Heart left ventricle (tissue), 16 donors: ENCODE data around the gene KREMEN2. TPM values are rescaled to one million over a fixed set of nuclear protein-coding genes. Genes with fewer than 3 reads are reported as not detected.

Source experiments
- ATAC-seq, 4 donors: fragments of 200-7000 bp; cut with Tn5 transposase; one replicate each; pipeline ENCODE4 v1.9.1; 2020 to 2022; ENCODE audit warnings: moderate library complexity in 4 of 4, mild to moderate bottlenecking in 3 of 4, moderate number of reproducible peaks in 1 of 4
- DNase-seq, 5 donors: peaks; one replicate each; pipeline ENCODE4 v3.0.0-alpha.2; 2020
- H3K27ac ChIP-seq, 12 donors: fragments of 200-600 bp; sonication (generic) in 4 of 12; one replicate each; pipeline versions ENCODE4 v1.5.0 to v1.8.0; 2016 to 2022; ENCODE audit warnings: mild to moderate bottlenecking in 2 of 12
- H3K27me3 ChIP-seq, 9 donors: fragments of 200-600 bp; sonication (generic) in 2 of 9; one replicate each; pipeline versions ENCODE4 v1.5.1 to v1.8.0; 2016 to 2022; ENCODE audit warnings: mild to moderate bottlenecking in 3 of 9
- H3K36me3 ChIP-seq, 9 donors: fragments of 200-600 bp; sonication (generic) in 2 of 9; one replicate each; pipeline versions ENCODE4 v1.5.0 to v1.8.0; 2018 to 2022; ENCODE audit warnings: mild to moderate bottlenecking in 2 of 9
- H3K4me1 ChIP-seq, 12 donors: fragments of 200-600 bp; sonication (generic) in 4 of 12; one replicate each; pipeline versions ENCODE4 v1.5.0 to v1.8.0; 2016 to 2022; ENCODE audit warnings: mild to moderate bottlenecking in 3 of 12
- H3K4me3 ChIP-seq, 12 donors: fragments of 200-600 bp; sonication (generic) in 4 of 12; one replicate each; pipeline versions ENCODE4 v1.5.0 to v1.8.0; 2017 to 2022; ENCODE audit warnings: mild to moderate bottlenecking in 9 of 12, moderate library complexity in 4 of 12
- H3K9me3 ChIP-seq, 12 donors: fragments of 200-600 bp; sonication (generic) in 4 of 12; one replicate each; pipeline versions ENCODE4 v1.5.0 to v1.8.0; 2016 to 2022; ENCODE audit warnings: mild to moderate bottlenecking in 1 of 12
- CTCF ChIP-seq, 12 donors: fragments of 200-600 bp; sonication (generic) in 4 of 12; IDR thresholded peaks; one replicate each; pipeline versions ENCODE4 v1.5.0 to v1.8.0; 2018 to 2022; ENCODE audit warnings: antibody characterized with exemption in 12 of 12, mild to moderate bottlenecking in 5 of 12
- POLR2A ChIP-seq, 2 donors: fragments of 450-650 bp; IDR thresholded peaks; one replicate each; pipeline ENCODE4 v1.6.1; 2017; ENCODE audit warnings: antibody characterized with exemption in 2 of 2, mild to moderate bottlenecking in 2 of 2, moderate library complexity in 2 of 2
- WGBS, 4 donors: extraction: QIAGEN DNeasy Blood & Tissue Kit in 2 of 4; methylation state at CpG; one replicate each; pipeline versions ENCODE4 v1.1.5 to v1.1.7; 2013 to 2018; 5-methylcytosine and 5-hydroxymethylcytosine counted together
- intact Hi-C, 10 donors: fragments of 100-400 bp; cut with DNase I; formaldehyde crosslinking; loops; one replicate each; pipeline versions ENCODE4 v1.11.1 to v1.14.2; 2022
- polyA plus RNA-seq, 2 donors: library from polyadenylated mRNA; stranded (reverse); fragments of 200-250 nt; gene quantifications; one replicate each; pipeline ENCODE4 v1.2.3, GENCODE V29; 2013
- total RNA-seq, 9 donors: library from RNA; depleted of rRNA in 2 of 9; stranded (reverse); fragments of >200 nt in 2 of 9; fragmentation: NEBNext Ultra II Directional in 3 of 9; extraction: Animal tissue kit (Norgen Biotek cat#: 25700) in 3 of 9; gene quantifications; one replicate each; pipeline versions ENCODE4 v1.1.0 to v1.2.4, GENCODE V29; 2016 to 2023
- donor health status: ischemic (EF 13 %, LVEDD 7.1; RV severe dilation, severe dysfunction).
- donor health status: healthy with polysubstance abuse.
- donor health status: DM: no; HTN: yes; CAD: no.
- donor health status: DM: no; HTN: no; CAD: no.
- donor health status: ischemic (EF 25% LVEDD 6.9; RV normal size, moderate dysfunction).
- donor health status: ischemic (EF 25% LVEDD 5.7; RV mildly dilated, moderate dysfunction).
- donor health status: healthy.
- donor health status: DM: yes; HTN: yes; CAD: no.
- donor health status: ischemic (EF 35%, LVEDD 5.7; RV mildly dilated, moderate dysfunction).
- donor health status: nonischemic (EF 11% LVEDD 7.7; RV severe dilation, severe dysfunction).
- donor health status: DM: yes; HTN: yes; CAD: no.
- donor health status: PGD.
- donor health status: ischemic (EF 29% LVEDD 5.4; RV normal size, mild dysfunction).
- donor health status: nonischemic (EF 23%, LVEDD 6.1; RV moderate dilation, normal function).

KREMEN2 gene
- total and polyA plus RNA-seq, 11 donors = 0.27 TPM; not detected in 10

- Histone ChIP-seq H3K36me3 (peaks cover 0 to 31% (median 24%) of the 10 kb centered on the region in 9 donors), H3K4me1 (no peaks in the 10 kb centered on the region), H3K27ac (no peak overlapping the region), H3K4me3 (no peak overlapping the region), H3K9me3 (no peaks in the 10 kb centered on the region), H3K27me3 (peaks cover 0 to 11% (median 3%) of the 10 kb centered on the region in 9 donors)
- intact Hi-C loops = no loop called here
- ATAC-seq = peak in 1 of 4 donors; percentile 4
- TF ChIP-seq POLR2A (IDR thresholded peaks at IDR 0.05) (no peak), CTCF (IDR thresholded peaks at IDR 0.05) (no peak)
- WGBS, 4 donors = 85 to 92% (median 90%) methylated on average over 14 to 19 of the region's 19 CpGs
- DNase-seq = no peak
Observed at GRCh38 chr16:2949705-2950352, 14.2 kb upstream of the KREMEN2 start.

- WGBS, 4 donors = 91 to 97% (median 95%) methylated on average over 10 to 13 of the region's 13 CpGs
- DNase-seq = no peak
- intact Hi-C loops = no loop called here
Observed at GRCh38 chr16:2950353-2950724, 13.7 kb upstream of the KREMEN2 start.

GRCh38 chr16:2950773-2951172, 13.3 kb upstream of the KREMEN2 start:
- Histone ChIP-seq H3K36me3 (peaks cover 0 to 31% (median 23%) of the 10 kb centered on the region in 9 donors), H3K27me3 (peaks cover 0 to 20% (median 10%) of the 10 kb centered on the region in 9 donors), H3K9me3 (no peaks in the 10 kb centered on the region), H3K27ac (no peak overlapping the region), H3K4me3 (no peak overlapping the region), H3K4me1 (no peaks in the 10 kb centered on the region)
- ATAC-seq (no peak), DNase-seq (no peak)
- 88 to 97% (median 91%) methylated on average over 6 to 16 of the region's 16 CpGs for WGBS, 4 donors
- intact Hi-C loops = no loop called here
- TF ChIP-seq POLR2A (IDR thresholded peaks at IDR 0.05) (no peak), CTCF (IDR thresholded peaks at IDR 0.05) (no peak)

More at GRCh38 chr16:2950353-2950724, 13.7 kb upstream of the KREMEN2 start:
- no peak for ATAC-seq
- Histone ChIP-seq H3K9me3 (no peaks in the 10 kb centered on the region), H3K27me3 (peaks cover 0 to 16% (median 6%) of the 10 kb centered on the region in 9 donors), H3K36me3 (peaks cover 0 to 31% (median 23%) of the 10 kb centered on the region in 9 donors), H3K4me3 (no peak overlapping the region), H3K4me1 (no peaks in the 10 kb centered on the region), H3K27ac (no peak overlapping the region)
- TF ChIP-seq CTCF (IDR thresholded peaks at IDR 0.05) (no peak), POLR2A (IDR thresholded peaks at IDR 0.05) (no peak)

- ATAC-seq = peak in 3 of 4 donors; percentile 35 to 57 (median 43)
- peak in 2 of 5 donors; percentile 25 to 47 for DNase-seq
- TF ChIP-seq CTCF (IDR thresholded peaks at IDR 0.05) (no peak), POLR2A (IDR thresholded peaks at IDR 0.05) (no peak)
Observed at GRCh38 chr16:2952679-2953078, 11.4 kb upstream of the KREMEN2 start.

More at GRCh38 chr16:2952679-2953078, 11.4 kb upstream of the KREMEN2 start:
- Histone ChIP-seq H3K4me3 (no peak overlapping the region), H3K27me3 (peaks cover 0 to 39% (median 21%) of the 10 kb centered on the region in 9 donors), H3K36me3 (peaks cover 0 to 18% (median 13%) of the 10 kb centered on the region in 9 donors), H3K4me1 (no peaks in the 10 kb centered on the region), H3K9me3 (no peaks in the 10 kb centered on the region), H3K27ac (no peak overlapping the region)
- intact Hi-C loops = no loop called here
- 59 to 72% (median 67%) methylated on average over 9 to 11 of the region's 11 CpGs for WGBS, 4 donors
